KMS-11 (cell line): ENCODE results near the gene ATG9A.
A peak's percentile ranks its signal among the peaks of the same experiment; 100 is the strongest.
"Not testable (repeated sequence)": the region's sequence is repeated elsewhere in the genome, so short reads cannot be mapped to it uniquely, and the experiment has no call there.

Source experiments
- H2AFZ ChIP-seq: fragments of 200-600 bp; sonication (generic); 2 replicates; pipeline ENCODE4 v1.6.1; 2016; ENCODE audit warnings: antibody characterized with exemption, mixed run types, low read depth
- H3K27ac ChIP-seq: fragments of 200-600 bp; sonication (generic); 2 replicates; pipeline ENCODE4 v1.6.1; 2016; ENCODE audit warnings: mild to moderate bottlenecking, mixed run types
- H3K27me3 ChIP-seq: fragments of 200-600 bp; sonication (generic); 2 replicates; pipeline ENCODE4 v1.6.1; 2017; ENCODE audit warnings: mild to moderate bottlenecking, low read depth, mixed run types, moderate library complexity; ENCODE audit not compliant: insufficient read depth
- H3K36me3 ChIP-seq: fragments of 200-600 bp; sonication (generic); 2 replicates; pipeline ENCODE4 v1.6.1; 2017; ENCODE audit warnings: mild to moderate bottlenecking, mixed run types; ENCODE audit not compliant: insufficient read depth
- H3K4me1 ChIP-seq: fragments of 200-600 bp; sonication (generic); 2 replicates; pipeline ENCODE4 v1.6.1; 2016; ENCODE audit warnings: mild to moderate bottlenecking, low read depth, mixed run types; ENCODE audit not compliant: poor library complexity, severe bottlenecking
- H3K4me2 ChIP-seq: fragments of 200-600 bp; sonication (generic); 2 replicates; pipeline ENCODE4 v1.7.0; 2016; ENCODE audit warnings: mild to moderate bottlenecking, mixed run types
- H3K4me3 ChIP-seq: fragments of 200-600 bp; sonication (generic); IDR thresholded peaks from 2 replicates; pipeline ENCODE4 v1.6.1; 2017; ENCODE audit warnings: low read depth, low read length, mixed read lengths; ENCODE audit not compliant: insufficient read depth
- H3K79me2 ChIP-seq: fragments of 200-600 bp; sonication (generic); 2 replicates; pipeline ENCODE4 v1.6.1; 2016; ENCODE audit warnings: low read depth, mixed run types; ENCODE audit not compliant: insufficient read depth
- H3K9ac ChIP-seq: fragments of 200-600 bp; sonication (generic); 2 replicates; pipeline ENCODE4 v1.6.1; 2016; ENCODE audit warnings: mild to moderate bottlenecking, mixed run types
- H4K20me1 ChIP-seq: fragments of 200-600 bp; sonication (generic); 2 replicates; pipeline ENCODE4 v1.6.1; 2016; ENCODE audit warnings: mild to moderate bottlenecking, mixed run types; ENCODE audit not compliant: insufficient read depth
- TF ChIP-seq, protein P1 (sequence below): fragments of 200-600 bp; sonication (generic); conservative IDR thresholded peaks from 2 replicates; pipeline ENCODE4 v1.6.1; 2017; ENCODE audit warnings: low read depth, mild to moderate bottlenecking, antibody characterized with exemption, low read length, moderate library complexity, mixed read lengths

Gene ATG9A

DNA sequence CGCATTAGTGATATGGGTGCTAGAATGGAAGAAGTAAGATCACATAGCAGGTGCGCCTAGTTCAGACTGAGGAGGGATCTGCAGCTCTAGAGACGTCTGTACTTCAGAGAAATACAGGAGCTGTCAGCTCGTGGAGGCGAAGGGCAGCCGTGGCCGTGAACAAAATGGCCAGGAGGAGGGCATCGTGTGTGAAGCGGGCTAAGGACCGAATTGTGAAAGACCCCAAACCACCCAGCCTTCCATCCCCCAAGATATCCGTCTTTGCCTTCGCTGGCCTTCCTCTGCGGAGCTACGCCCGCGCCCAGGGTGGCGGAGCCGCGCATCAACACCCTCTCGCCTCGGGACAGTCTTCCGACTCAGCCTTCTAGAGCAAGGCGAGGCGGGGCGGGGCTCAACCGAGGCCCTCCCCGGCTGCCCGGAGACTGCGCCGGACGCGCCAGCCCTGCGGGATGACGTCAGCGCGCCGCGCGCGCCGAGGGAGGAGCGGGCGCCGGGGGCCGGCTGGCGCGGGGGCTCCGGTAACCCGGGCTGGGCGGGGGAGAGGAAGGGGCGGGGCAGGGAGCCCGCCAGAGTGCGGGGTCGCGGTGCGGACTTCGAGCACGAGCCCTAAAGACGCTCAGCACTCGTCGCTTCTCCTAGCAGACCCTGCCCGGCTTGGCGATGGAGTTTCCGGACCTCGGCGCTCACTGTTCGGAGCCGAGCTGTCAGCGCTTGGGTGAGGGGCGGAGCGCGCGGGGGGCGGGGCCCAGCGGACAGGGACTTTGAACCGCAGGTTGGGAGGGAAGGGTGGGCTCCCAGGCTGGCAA, 22.9 kb downstream of the ATG9A start, which contains the start of gene ZFAND2B:
TSS of gene ZFAND2B (plus strand) at position 455 of the 806 bp plus-strand sequence. CDS start at position 661, 206 bp downstream.
- TF ChIP-seq, protein P1, sequence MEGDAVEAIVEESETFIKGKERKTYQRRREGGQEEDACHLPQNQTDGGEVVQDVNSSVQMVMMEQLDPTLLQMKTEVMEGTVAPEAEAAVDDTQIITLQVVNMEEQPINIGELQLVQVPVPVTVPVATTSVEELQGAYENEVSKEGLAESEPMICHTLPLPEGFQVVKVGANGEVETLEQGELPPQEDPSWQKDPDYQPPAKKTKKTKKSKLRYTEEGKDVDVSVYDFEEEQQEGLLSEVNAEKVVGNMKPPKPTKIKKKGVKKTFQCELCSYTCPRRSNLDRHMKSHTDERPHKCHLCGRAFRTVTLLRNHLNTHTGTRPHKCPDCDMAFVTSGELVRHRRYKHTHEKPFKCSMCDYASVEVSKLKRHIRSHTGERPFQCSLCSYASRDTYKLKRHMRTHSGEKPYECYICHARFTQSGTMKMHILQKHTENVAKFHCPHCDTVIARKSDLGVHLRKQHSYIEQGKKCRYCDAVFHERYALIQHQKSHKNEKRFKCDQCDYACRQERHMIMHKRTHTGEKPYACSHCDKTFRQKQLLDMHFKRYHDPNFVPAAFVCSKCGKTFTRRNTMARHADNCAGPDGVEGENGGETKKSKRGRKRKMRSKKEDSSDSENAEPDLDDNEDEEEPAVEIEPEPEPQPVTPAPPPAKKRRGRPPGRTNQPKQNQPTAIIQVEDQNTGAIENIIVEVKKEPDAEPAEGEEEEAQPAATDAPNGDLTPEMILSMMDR = no peak
- H3K4me1 ChIP-seq = peaks cover 18% of the 10 kb centered on the region
- H3K4me2 ChIP-seq = peak within 1 kb of the TSS; percentile 74
- no peaks in the 10 kb centered on the region for H3K36me3 ChIP-seq
- no peaks in the 10 kb centered on the region for H3K27me3 ChIP-seq
- H3K27ac ChIP-seq = peak within 1 kb of the TSS; percentile 69
- peak within 1 kb of the TSS; percentile 77 for H2AFZ ChIP-seq
- no peaks in the 10 kb centered on the region for H4K20me1 ChIP-seq
- H3K79me2 ChIP-seq = no peaks in the 10 kb centered on the region
- peak within 1 kb of the TSS; percentile 80 for H3K4me3 ChIP-seq
- H3K9ac ChIP-seq = peak within 1 kb of the TSS; percentile 74

DNA sequence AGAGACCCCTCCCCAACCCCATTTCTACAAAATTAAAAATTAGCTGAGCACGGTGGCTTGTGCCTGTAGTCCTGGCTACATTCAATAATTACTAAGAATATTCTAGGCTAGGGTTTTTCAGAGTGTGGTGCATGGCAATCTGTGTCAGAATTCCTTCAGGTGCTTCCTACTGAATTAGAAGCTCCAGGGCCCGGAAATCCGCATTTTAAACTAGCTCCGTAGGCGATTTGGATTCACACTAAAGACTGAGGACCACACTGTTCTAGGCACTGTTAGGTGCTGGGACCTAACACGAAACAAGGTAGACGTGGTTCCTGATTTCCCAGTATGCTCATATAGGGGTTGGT, 23.5 kb downstream of the ATG9A start:
- H3K4me2 ChIP-seq = peak overlapping the region; percentile 74
- no peaks in the 10 kb centered on the region for H3K79me2 ChIP-seq
- no peaks in the 10 kb centered on the region for H3K36me3 ChIP-seq
- H3K4me3 ChIP-seq = peak overlapping the region; percentile 80
- peaks cover 18% of the 10 kb centered on the region for H3K4me1 ChIP-seq
- TF ChIP-seq, protein P1 = no peak
- no peaks in the 10 kb centered on the region for H4K20me1 ChIP-seq
- peak overlapping the region; percentile 69 for H3K27ac ChIP-seq
- peak overlapping the region; percentile 74 for H3K9ac ChIP-seq
- no peaks in the 10 kb centered on the region for H3K27me3 ChIP-seq
- H2AFZ ChIP-seq = peak overlapping the region; percentile 77

- Histone ChIP-seq H3K4me2 (no peak overlapping the region), H3K9ac (no peak overlapping the region), H3K4me3 (no peak overlapping the region), H2AFZ (no peak overlapping the region), H4K20me1 (no peaks in the 10 kb centered on the region), H3K27me3 (no peaks in the 10 kb centered on the region), H3K27ac (no peak overlapping the region), H3K4me1 (peaks cover 18% of the 10 kb centered on the region), H3K79me2 (no peaks in the 10 kb centered on the region), H3K36me3 (no peaks in the 10 kb centered on the region)
- TF ChIP-seq, protein P1 = no peak
Observed at GRCh38 chr2:219205165-219205538, 24.3 kb downstream of the ATG9A start.

DNA sequence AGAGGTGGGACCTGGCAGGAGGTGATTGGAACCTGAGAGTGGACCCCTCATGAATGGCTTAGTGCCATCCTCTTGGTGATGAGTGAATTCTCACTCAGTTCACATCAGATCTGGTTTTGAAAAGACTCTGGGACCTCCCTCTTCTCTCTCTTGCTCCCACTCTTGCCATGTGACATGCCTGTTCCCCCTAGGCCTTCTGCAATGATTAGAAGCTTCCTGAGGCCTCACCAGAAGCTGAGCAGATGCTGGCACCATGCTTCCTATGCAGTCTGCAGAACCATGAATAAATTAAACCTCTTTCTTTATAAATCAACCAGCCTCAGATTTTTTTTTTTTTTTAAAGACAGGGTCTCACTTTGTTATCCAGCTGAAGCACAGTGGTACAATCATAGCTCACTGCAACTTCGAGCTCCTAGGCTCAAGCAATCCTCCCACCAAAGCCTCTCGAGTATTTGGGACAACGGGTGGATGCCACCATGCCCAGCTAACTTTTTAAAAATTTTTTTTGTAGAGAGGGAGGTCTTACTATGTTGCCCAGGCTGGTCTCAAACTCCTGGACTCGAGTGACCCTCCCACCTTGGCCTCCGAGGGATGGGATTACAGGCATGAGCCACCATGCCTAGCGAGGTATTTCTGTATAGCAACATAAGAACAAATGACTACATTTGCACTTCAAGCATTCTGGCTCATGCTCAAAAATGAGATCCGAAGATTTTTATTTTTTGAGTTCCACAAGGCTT, 24.8 kb downstream of the ATG9A start:
- H3K36me3 ChIP-seq = no peaks in the 10 kb centered on the region
- no peak overlapping the region for H3K4me2 ChIP-seq
- TF ChIP-seq, protein P1 = no peak
- no peak overlapping the region for H3K4me3 ChIP-seq
- peaks cover 18% of the 10 kb centered on the region for H3K4me1 ChIP-seq
- H4K20me1 ChIP-seq = no peaks in the 10 kb centered on the region
- no peak overlapping the region for H3K27ac ChIP-seq
- H3K27me3 ChIP-seq = no peaks in the 10 kb centered on the region
- no peak overlapping the region for H2AFZ ChIP-seq
- no peak overlapping the region for H3K9ac ChIP-seq
- H3K79me2 ChIP-seq = no peaks in the 10 kb centered on the region

DNA sequence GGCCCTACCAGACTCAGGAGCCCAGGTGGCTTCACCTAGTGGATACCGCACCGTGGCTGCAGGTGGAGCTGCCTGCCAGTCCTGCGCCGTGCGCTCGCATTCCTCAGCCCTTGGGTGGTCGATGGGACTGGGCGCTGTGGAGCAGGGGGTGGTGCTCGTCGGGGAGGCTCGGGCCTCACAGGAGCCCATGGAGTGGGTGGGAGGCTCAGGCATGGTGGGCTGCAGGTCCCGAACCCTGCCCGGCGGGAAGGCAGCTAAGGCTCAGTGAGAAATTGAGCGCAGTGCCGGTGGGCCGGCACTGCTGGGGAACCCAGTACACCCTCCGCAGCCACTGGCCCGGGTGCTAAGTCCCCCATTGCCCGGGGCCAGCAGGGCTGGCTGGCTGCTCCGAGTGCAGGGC, 28.1 kb downstream of the ATG9A start:
- H2AFZ ChIP-seq, H3K9ac ChIP-seq, H3K27me3 ChIP-seq, H4K20me1 ChIP-seq, H3K4me3 ChIP-seq, H3K27ac ChIP-seq, H3K36me3 ChIP-seq, H3K4me2 ChIP-seq, H3K79me2 ChIP-seq: not testable (repeated sequence)
- peaks cover 11% of the 10 kb centered on the region for H3K4me1 ChIP-seq

- H2AFZ ChIP-seq, H3K27me3 ChIP-seq, H3K36me3 ChIP-seq, H3K4me2 ChIP-seq, H3K4me3 ChIP-seq, H3K4me1 ChIP-seq, H3K79me2 ChIP-seq, H3K9ac ChIP-seq, H4K20me1 ChIP-seq, H3K27ac ChIP-seq: not testable (repeated sequence)
Observed at GRCh38 chr2:219200502-219201326, 28.7 kb downstream of the ATG9A start.
